Tibial nerve (tissue), 4 donors: ENCODE results near the gene ATP2A1. TPM values are rescaled to one million over a fixed set of nuclear protein-coding genes. Genes with fewer than 3 reads are reported as not detected.

Experiments used
- DNase-seq, 2 donors: peaks; one replicate each; pipeline ENCODE4 v3.0.0-alpha.2; 2019; ENCODE audit warnings: low spot score in 2 of 2
- H3K27ac ChIP-seq, 4 donors: fragments of 200-600 bp; sonication (generic) in 3 of 4; one replicate each; pipeline ENCODE4 v1.5.1; 2017 to 2019; ENCODE audit warnings: mild to moderate bottlenecking in 1 of 4
- H3K27me3 ChIP-seq, 2 donors: fragments of 200-600 bp; sonication (generic) in 1 of 2; one replicate each; pipeline versions ENCODE4 v1.5.1 to v1.6.0; 2017 to 2019
- H3K36me3 ChIP-seq, 3 donors: fragments of 200-600 bp; sonication (generic); one replicate each; pipeline ENCODE4 v1.5.1; 2018 to 2019
- H3K4me1 ChIP-seq, 4 donors: fragments of 200-600 bp; sonication (generic) in 3 of 4; one replicate each; pipeline ENCODE4 v1.5.1; 2017 to 2019
- H3K4me3 ChIP-seq, 4 donors: fragments of 200-600 bp; sonication (generic) in 3 of 4; one replicate each; pipeline ENCODE4 v1.5.1; 2017 to 2019; ENCODE audit warnings: mild to moderate bottlenecking in 1 of 4, moderate library complexity in 1 of 4
- H3K9me3 ChIP-seq, 4 donors: fragments of 200-600 bp; sonication (generic) in 3 of 4; one replicate each; pipeline ENCODE4 v1.5.1; 2017 to 2019
- EP300 ChIP-seq, 2 donors: sonication (generic); formaldehyde crosslinking; IDR thresholded peaks; one replicate each; pipeline ENCODE4 v1.6.1; 2017; ENCODE audit warnings: antibody characterized with exemption in 2 of 2, mild to moderate bottlenecking in 1 of 2
- POLR2A ChIP-seq, 2 donors: fragments of 450-650 bp; IDR thresholded peaks; one replicate each; pipeline ENCODE4 v1.6.1; 2017; ENCODE audit warnings: antibody characterized with exemption in 2 of 2, mild to moderate bottlenecking in 2 of 2, moderate library complexity in 2 of 2
- WGBS, 2 donors: methylation state at CpG; one replicate each; pipeline ENCODE4 v1.1.5; 2018; 5-methylcytosine and 5-hydroxymethylcytosine counted together
- total RNA-seq, 4 donors: library from RNA; depleted of rRNA; stranded (reverse); fragments of >200 nt; gene quantifications; one replicate each; pipeline ENCODE4 v1.1.0, GENCODE V29; 2016
- TF ChIP-seq, protein P1 (sequence below), 5 experiments: fragments of 200-600 bp in 3 of 5; fragments of 450-650 bp in 2 of 5; sonication (generic) in 3 of 5; IDR thresholded peaks; one replicate each; pipeline ENCODE4 v1.5.1; 2016 to 2019; ENCODE audit warnings: antibody characterized with exemption in 5 of 5, mild to moderate bottlenecking in 3 of 5, moderate library complexity in 2 of 5

The ATP2A1 gene
- total RNA-seq, 4 donors from 2014 or later = 0.20 to 0.90 (median 0.21) TPM

DNA sequence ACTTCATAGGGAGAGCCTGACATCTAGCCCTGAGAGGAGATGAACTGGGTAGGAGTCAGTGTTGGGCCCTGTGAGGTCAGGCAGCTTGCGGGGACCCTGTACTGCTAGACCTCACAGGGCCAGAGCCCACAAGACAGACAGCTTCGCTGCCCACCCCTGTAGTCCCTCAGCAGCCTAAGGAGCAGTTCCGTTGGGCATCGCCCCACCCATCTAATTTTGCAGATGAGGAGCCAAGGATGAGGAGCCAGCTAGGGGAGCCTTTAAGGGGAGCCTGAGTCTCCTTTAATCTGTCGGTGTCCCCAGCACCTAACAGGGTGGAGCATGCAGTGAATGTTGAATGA lies 31.4 kb upstream of the ATP2A1 start:
- H3K36me3 ChIP-seq = peaks cover 3 to 31% (median 21%) of the 10 kb centered on the region in 3 donors
- WGBS, 2 donors = 17 to 39% methylated on average over 3 to 5 of the region's 5 CpGs
- H3K4me3 ChIP-seq = peak overlapping the region; percentile 56 to 99 (median 76)
- H3K27me3 ChIP-seq = no peaks in the 10 kb centered on the region
- H3K4me1 ChIP-seq = peaks cover 0 to 32% (median 18%) of the 10 kb centered on the region in 4 donors
- no peak for DNase-seq
- peak overlapping the region; percentile 77 to 95 (median 89) for H3K27ac ChIP-seq
- TF ChIP-seq POLR2A (IDR thresholded peaks at IDR 0.05) (no peak), EP300 (IDR thresholded peaks at IDR 0.05) (no peak)
- TF ChIP-seq, protein P1, sequence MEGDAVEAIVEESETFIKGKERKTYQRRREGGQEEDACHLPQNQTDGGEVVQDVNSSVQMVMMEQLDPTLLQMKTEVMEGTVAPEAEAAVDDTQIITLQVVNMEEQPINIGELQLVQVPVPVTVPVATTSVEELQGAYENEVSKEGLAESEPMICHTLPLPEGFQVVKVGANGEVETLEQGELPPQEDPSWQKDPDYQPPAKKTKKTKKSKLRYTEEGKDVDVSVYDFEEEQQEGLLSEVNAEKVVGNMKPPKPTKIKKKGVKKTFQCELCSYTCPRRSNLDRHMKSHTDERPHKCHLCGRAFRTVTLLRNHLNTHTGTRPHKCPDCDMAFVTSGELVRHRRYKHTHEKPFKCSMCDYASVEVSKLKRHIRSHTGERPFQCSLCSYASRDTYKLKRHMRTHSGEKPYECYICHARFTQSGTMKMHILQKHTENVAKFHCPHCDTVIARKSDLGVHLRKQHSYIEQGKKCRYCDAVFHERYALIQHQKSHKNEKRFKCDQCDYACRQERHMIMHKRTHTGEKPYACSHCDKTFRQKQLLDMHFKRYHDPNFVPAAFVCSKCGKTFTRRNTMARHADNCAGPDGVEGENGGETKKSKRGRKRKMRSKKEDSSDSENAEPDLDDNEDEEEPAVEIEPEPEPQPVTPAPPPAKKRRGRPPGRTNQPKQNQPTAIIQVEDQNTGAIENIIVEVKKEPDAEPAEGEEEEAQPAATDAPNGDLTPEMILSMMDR (IDR thresholded peaks at IDR 0.05) = no peak
- H3K9me3 ChIP-seq = no peaks in the 10 kb centered on the region

DNA sequence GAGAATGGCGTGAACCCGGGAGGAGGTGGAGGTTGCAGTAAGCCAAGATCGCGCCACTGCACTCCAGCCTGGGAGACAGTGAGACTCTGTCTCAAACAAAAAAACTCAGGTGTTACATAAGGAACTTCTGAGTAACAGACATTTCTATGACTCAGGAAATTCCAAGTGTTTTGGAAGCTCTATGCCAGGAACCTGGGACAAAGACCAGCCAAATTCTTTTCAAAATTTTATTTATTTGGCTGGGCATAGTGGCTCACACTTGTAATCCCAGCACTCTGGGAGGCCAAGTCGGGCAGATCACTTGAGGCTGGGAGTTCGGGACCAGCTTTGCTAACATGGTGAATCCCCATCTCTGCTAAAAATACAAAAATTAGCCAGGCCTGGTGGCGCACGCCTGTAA lies 19.9 kb upstream of the ATP2A1 start:
- TF ChIP-seq, protein P1 (IDR thresholded peaks at IDR 0.05) = no peak
- TF ChIP-seq POLR2A (IDR thresholded peaks at IDR 0.05) (no peak), EP300 (IDR thresholded peaks at IDR 0.05) (no peak)
- Histone ChIP-seq H3K4me1 (peaks cover 0 to 9% (median 0%) of the 10 kb centered on the region in 4 donors), H3K36me3 (peaks cover 0 to 7% (median 0%) of the 10 kb centered on the region in 3 donors), H3K27ac (no peak overlapping the region), H3K27me3 (no peaks in the 10 kb centered on the region), H3K4me3 (no peak overlapping the region), H3K9me3 (no peaks in the 10 kb centered on the region)
- WGBS, 2 donors = 91 to 93% methylated on average over 8 of the region's 8 CpGs
- DNase-seq = no peak

DNA sequence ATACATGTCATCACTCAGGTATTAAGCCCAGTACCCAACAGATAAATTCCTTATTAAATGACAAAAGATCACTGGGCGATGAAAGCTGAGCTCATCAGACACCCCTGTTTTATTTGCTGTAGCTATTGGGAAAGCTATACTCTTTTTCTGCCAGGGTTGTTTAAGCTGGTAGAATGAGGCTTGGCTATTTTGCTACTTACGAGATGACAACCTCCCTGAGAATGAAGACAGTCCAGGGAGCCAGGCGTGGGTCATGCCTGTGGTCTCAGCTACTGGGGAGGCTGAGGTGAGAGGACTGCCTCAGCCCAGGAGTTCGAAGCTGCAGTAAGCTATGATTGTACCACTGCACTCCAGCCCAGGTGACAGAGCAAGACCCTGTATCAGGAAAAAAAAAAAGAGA lies 19.0 kb upstream of the ATP2A1 start:
- Histone ChIP-seq H3K27ac (no peak overlapping the region), H3K4me3 (no peak overlapping the region), H3K4me1 (peaks cover 0 to 12% (median under 1%) of the 10 kb centered on the region in 4 donors), H3K36me3 (peaks cover 0 to 7% (median 0%) of the 10 kb centered on the region in 3 donors), H3K9me3 (no peaks in the 10 kb centered on the region), H3K27me3 (no peaks in the 10 kb centered on the region)
- DNase-seq = no peak
- 74 to 84% methylated on average over 4 of the region's 4 CpGs for WGBS, 2 donors
- TF ChIP-seq POLR2A (IDR thresholded peaks at IDR 0.05) (no peak), EP300 (IDR thresholded peaks at IDR 0.05) (no peak)
- TF ChIP-seq, protein P1 (IDR thresholded peaks at IDR 0.05) = no peak

DNA sequence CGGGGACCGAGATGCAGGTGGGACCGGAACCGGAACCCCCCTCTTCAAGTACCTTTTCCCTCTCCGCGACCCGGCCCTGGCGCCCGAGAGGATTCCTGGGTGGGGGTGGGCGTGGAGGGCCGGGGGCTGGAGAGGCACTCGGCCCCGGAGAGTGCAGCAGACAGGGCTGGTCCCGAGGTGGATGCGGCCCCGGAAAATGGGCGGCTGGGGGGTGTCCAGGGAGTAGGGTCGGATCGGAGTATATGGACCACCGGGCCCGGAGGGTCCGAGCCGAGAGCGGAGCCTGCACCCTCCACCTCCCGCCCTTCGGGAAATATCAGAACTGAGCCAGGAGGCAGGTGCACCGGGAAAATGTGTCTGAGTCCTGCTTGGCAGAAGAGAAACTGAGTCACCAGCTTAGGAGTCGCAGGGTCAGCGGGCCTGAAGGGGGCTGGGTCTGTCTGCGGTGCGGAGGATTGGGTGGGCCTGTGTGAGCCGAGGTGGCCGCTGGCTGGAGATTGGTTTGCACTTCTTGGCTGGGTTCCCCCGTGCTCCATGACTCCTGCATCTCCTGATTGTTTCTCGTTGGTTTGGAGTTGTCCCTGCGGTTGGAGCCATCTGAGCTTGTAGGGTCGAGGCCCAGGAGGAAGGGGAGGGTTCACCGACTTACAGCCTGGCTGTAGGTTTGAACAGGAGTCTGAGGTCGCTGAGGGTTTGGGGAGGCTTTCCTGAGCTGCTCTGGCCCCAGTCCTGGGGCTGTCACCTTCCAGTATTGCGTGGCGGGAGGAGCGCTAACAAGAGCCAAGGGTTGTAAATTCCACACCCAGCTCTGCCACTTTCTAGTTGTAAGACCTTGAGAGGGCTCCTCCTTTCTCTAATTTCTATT lies 14.1 kb upstream of the ATP2A1 start:
- Histone ChIP-seq H3K4me1 (peaks cover 0 to 34% (median 10%) of the 10 kb centered on the region in 4 donors), H3K9me3 (no peaks in the 10 kb centered on the region), H3K27me3 (no peaks in the 10 kb centered on the region), H3K36me3 (peaks cover 0 to 37% (median 23%) of the 10 kb centered on the region in 3 donors), H3K27ac (peak overlapping the region; percentile 89 to 96 (median 94)), H3K4me3 (peak overlapping the region; percentile 75 to 99 (median 88))
- WGBS, 2 donors = 3% methylated on average over 36 to 37 of the region's 42 CpGs
- DNase-seq = peak in 1 of 2 donors; percentile 17
- TF ChIP-seq, protein P1 (IDR thresholded peaks at IDR 0.05) = no peak
- TF ChIP-seq POLR2A (IDR thresholded peaks at IDR 0.05) (no peak), EP300 (IDR thresholded peaks at IDR 0.05) (no peak)

DNA sequence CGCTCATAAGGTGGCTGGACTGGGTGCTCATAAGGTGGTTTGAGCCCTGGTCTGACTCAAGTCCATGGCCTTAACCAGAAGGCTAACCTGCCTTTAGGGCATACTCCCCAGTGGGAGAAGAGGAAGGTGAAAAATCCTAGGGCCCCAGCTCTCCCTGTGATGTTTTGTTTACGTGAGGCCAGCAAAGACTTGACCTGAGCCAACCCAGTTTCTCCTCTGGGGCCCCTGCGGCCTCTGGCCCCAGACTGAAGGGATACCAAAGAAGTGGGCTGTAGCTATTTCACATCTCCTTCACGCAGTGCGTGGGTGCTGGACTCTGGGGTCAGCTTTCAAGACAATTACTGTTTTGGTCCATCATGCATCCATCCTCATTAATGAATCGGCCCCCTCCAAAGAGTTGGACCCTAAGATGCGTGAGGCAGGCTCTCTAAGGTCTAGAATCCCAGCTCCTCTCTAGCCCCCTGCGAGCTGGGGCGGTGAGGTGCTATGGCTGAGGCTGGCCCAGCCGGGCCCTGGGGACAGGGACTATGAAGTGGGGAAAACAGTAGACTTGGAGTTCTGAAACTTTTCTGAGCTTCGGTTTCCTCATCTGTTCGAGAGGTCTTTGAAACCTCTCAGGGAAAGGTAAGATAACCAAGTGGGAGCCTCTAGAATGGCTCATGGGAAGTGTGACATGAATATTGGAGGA lies 13.1 kb upstream of the ATP2A1 start:
- WGBS, 2 donors = 65 to 73% methylated on average over 12 of the region's 12 CpGs
- Histone ChIP-seq H3K36me3 (peaks cover 0 to 46% (median 31%) of the 10 kb centered on the region in 3 donors), H3K4me3 (no peak overlapping the region), H3K27me3 (no peaks in the 10 kb centered on the region), H3K27ac (peak overlapping the region in 1 of 4 donors; percentile 93), H3K4me1 (peaks cover 0 to 34% (median 10%) of the 10 kb centered on the region in 4 donors), H3K9me3 (no peaks in the 10 kb centered on the region)
- TF ChIP-seq, protein P1 (IDR thresholded peaks at IDR 0.05) = no peak
- TF ChIP-seq EP300 (IDR thresholded peaks at IDR 0.05) (no peak), POLR2A (IDR thresholded peaks at IDR 0.05) (no peak)
- no peak for DNase-seq
